Measurements from ENCODE around the gene DMAC2L.

DNA sequence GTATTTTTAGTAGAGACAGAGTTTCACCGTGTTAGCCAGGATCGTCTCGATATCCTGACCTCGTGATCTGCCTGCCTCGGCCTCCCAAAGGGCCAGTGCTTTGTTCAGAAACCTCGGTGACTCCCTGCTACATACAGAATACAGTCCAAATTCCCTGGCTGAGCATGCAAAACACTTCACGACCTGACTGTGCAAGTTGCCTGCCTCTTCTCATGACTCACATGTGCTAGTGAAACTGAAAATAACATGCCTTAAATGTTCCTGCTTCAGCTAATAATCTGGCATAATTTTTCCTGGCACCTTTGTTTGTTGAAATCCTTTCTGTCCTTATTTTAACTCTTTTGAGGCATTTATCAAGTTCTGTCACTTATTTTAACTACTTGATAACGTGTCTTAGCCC, 8.2 kb downstream of the DMAC2L start:
- TF ChIP-seq, protein P1, sequence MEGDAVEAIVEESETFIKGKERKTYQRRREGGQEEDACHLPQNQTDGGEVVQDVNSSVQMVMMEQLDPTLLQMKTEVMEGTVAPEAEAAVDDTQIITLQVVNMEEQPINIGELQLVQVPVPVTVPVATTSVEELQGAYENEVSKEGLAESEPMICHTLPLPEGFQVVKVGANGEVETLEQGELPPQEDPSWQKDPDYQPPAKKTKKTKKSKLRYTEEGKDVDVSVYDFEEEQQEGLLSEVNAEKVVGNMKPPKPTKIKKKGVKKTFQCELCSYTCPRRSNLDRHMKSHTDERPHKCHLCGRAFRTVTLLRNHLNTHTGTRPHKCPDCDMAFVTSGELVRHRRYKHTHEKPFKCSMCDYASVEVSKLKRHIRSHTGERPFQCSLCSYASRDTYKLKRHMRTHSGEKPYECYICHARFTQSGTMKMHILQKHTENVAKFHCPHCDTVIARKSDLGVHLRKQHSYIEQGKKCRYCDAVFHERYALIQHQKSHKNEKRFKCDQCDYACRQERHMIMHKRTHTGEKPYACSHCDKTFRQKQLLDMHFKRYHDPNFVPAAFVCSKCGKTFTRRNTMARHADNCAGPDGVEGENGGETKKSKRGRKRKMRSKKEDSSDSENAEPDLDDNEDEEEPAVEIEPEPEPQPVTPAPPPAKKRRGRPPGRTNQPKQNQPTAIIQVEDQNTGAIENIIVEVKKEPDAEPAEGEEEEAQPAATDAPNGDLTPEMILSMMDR (IDR thresholded peaks at IDR 0.05): no peak
- no peak for TF ChIP-seq POLR2A (IDR thresholded peaks at IDR 0.05)
